ENCODE data around the gene MYOG. TPM values are rescaled to one million over a fixed set of nuclear protein-coding genes. Genes with fewer than 3 reads are reported as not detected.

Gene MYOG
- total and polyA plus RNA-seq, 2 experiments from 2014 or later: not detected

DNA sequence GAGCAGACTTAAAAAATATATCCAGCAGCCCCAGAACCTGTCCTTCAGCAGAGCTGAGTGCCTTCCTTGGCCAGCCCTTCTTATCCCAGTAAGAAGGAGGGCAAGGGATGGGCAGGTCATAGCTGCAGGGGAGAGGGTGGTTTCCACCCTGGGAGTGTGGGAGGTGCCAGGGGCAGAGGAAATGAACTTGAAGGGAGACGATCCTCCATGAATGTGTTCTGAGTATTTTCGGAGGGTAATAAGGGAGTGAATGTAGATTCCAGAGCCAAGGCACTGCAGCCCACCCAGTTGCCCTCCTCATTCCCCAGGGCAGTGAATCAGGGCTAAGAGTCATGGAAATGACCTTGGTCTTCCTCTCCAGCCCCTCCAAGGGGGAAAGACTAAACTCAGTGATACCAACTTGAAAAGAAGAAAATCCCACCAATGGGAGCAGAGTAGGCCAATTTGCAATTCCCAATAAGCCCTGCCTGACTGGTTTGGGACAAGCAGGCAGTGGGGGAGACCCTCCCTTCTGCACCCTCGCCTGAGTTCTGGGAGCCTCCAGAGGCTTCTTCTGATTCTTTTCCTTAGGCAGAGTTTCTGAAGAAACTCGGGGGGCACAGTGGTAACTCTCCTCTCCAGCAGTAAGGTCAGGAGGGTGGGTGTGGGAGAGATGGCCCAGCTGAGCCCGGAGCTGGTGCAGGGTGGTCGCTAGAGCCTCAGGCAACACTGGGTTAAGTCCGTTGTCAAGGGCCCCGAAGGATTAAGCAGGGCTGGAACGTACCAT lies 4.2 kb downstream of the MYOG start:
- H3K9me2 ChIP-seq (replicated peaks; ENCODE audit: insufficient read depth): no peaks in the 10 kb centered on the region
- no peaks in the 10 kb centered on the region for H3K4me1 ChIP-seq (ENCODE audit: insufficient read depth)
- H3K9me3 ChIP-seq (ENCODE audit: low read depth): no peaks in the 10 kb centered on the region
- no peak for DNase-seq (ENCODE audit: low spot score)
- WGBS (ENCODE audit: low lambda C conversion rate, missing lambda C conversion rate): 55% methylated on average over 9 of the region's 9 CpGs
- no peak overlapping the region for H2AFZ ChIP-seq
- H3K4me2 ChIP-seq: no peak overlapping the region
- TF ChIP-seq, protein P1, sequence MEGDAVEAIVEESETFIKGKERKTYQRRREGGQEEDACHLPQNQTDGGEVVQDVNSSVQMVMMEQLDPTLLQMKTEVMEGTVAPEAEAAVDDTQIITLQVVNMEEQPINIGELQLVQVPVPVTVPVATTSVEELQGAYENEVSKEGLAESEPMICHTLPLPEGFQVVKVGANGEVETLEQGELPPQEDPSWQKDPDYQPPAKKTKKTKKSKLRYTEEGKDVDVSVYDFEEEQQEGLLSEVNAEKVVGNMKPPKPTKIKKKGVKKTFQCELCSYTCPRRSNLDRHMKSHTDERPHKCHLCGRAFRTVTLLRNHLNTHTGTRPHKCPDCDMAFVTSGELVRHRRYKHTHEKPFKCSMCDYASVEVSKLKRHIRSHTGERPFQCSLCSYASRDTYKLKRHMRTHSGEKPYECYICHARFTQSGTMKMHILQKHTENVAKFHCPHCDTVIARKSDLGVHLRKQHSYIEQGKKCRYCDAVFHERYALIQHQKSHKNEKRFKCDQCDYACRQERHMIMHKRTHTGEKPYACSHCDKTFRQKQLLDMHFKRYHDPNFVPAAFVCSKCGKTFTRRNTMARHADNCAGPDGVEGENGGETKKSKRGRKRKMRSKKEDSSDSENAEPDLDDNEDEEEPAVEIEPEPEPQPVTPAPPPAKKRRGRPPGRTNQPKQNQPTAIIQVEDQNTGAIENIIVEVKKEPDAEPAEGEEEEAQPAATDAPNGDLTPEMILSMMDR (IDR thresholded peaks at IDR 0.05; ENCODE audit: poor library complexity): no peak
- TF ChIP-seq EZH2 (IDR thresholded peaks at IDR 0.05; ENCODE audit: borderline replicate concordance) (no peak), EZH2phosphoT487 (IDR thresholded peaks at IDR 0.05; ENCODE audit: low read depth, severe bottlenecking, unreplicated experiment) (no peak)
- H3K27ac ChIP-seq: no peak overlapping the region
- H4K20me1 ChIP-seq (ENCODE audit: insufficient read depth, poor library complexity, severe bottlenecking): no peaks in the 10 kb centered on the region
- H3K4me3 ChIP-seq: no peak overlapping the region
- no peaks in the 10 kb centered on the region for H3K36me3 ChIP-seq (replicated peaks; ENCODE audit: insufficient read depth, low read depth)
- peaks cover 13% of the 10 kb centered on the region for H3K27me3 ChIP-seq
- H3K79me2 ChIP-seq: no peaks in the 10 kb centered on the region

DNA sequence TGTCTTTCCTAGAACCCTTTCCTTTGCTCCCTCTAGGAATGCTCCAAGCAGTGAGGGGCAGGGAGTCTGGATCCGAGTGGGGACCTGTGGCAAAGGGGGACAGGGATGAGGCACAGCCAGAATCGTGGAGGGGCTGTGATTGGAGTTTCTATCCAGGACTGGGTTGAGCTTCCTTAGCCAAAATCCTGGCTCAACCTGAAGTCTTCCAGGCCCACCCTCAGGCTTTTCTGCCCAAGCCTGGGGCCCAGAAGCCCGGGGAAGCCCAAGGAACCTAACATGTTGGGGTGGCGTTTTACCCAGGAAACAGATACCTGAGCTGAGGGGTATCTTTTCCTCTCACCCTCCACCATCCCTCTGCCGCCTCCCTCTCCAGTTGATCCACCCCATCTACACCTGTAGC lies 5.4 kb downstream of the MYOG start:
- TF ChIP-seq EZH2phosphoT487 (IDR thresholded peaks at IDR 0.05; ENCODE audit: low read depth, severe bottlenecking, unreplicated experiment): no peak
- TF ChIP-seq, protein P1 (IDR thresholded peaks at IDR 0.05; ENCODE audit: poor library complexity): no peak
- TF ChIP-seq EZH2 (IDR thresholded peaks at IDR 0.05; ENCODE audit: borderline replicate concordance): no peak

DNA sequence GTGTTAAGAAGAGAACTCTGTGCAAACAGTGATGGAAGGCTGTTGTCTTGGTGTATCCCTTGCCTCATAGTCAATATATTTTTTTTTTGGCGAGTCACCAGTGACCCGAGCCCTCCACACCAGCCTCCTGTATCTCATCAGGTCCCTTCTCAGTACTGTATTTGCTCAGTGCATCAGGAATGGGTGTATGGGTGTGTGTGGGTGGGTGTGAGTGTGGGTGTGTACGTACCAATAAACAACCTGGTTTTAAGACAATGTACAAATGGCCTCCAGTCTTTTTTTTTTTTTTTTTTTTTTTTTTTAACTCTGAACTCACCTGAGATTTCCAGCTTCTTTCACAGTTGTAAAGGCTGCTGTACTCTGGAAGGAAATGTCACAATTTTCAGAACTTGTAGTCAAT lies 7.3 kb downstream of the MYOG start:
- WGBS (ENCODE audit: low lambda C conversion rate, missing lambda C conversion rate): 84% methylated on average over 3 of the region's 3 CpGs
- Histone ChIP-seq H3K36me3 (replicated peaks; ENCODE audit: insufficient read depth, low read depth) (no peaks in the 10 kb centered on the region), H3K4me1 (ENCODE audit: insufficient read depth) (no peaks in the 10 kb centered on the region), H3K79me2 (no peaks in the 10 kb centered on the region), H3K4me3 (no peak overlapping the region), H3K9me3 (ENCODE audit: low read depth) (no peaks in the 10 kb centered on the region), H2AFZ (no peak overlapping the region), H4K20me1 (ENCODE audit: insufficient read depth, poor library complexity, severe bottlenecking) (no peaks in the 10 kb centered on the region), H3K4me2 (no peak overlapping the region), H3K9me2 (replicated peaks; ENCODE audit: insufficient read depth) (no peaks in the 10 kb centered on the region), H3K27me3 (peaks cover 45% of the 10 kb centered on the region), H3K27ac (no peak overlapping the region)
- TF ChIP-seq EZH2phosphoT487 (IDR thresholded peaks at IDR 0.05; ENCODE audit: low read depth, severe bottlenecking, unreplicated experiment) (no peak), EZH2 (IDR thresholded peaks at IDR 0.05; ENCODE audit: borderline replicate concordance) (no peak)
- TF ChIP-seq, protein P1 (IDR thresholded peaks at IDR 0.05; ENCODE audit: poor library complexity): no peak
- no peak for DNase-seq (ENCODE audit: low spot score)

More for the DNA sequence above, 5.4 kb downstream of the MYOG start:
- Histone ChIP-seq H3K9me3 (ENCODE audit: low read depth) (no peaks in the 10 kb centered on the region), H3K79me2 (no peaks in the 10 kb centered on the region), H4K20me1 (ENCODE audit: insufficient read depth, poor library complexity, severe bottlenecking) (no peaks in the 10 kb centered on the region), H3K9me2 (replicated peaks; ENCODE audit: insufficient read depth) (no peaks in the 10 kb centered on the region), H3K27ac (no peak overlapping the region), H3K36me3 (replicated peaks; ENCODE audit: insufficient read depth, low read depth) (no peaks in the 10 kb centered on the region), H2AFZ (no peak overlapping the region), H3K27me3 (peaks cover 25% of the 10 kb centered on the region), H3K4me1 (ENCODE audit: insufficient read depth) (no peaks in the 10 kb centered on the region), H3K4me2 (no peak overlapping the region), H3K4me3 (no peak overlapping the region)
- DNase-seq (ENCODE audit: low spot score): no peak
- 93% methylated on average over 5 of the region's 5 CpGs for WGBS (ENCODE audit: low lambda C conversion rate, missing lambda C conversion rate)
